HepG2 (cell line): ENCODE measurements around the gene SRCIN1. TPM values are rescaled to one million over a fixed set of nuclear protein-coding genes. Genes with fewer than 3 reads are reported as not detected.
A peak's percentile ranks its signal among the peaks of the same experiment; 100 is the strongest.

ENCODE experiments used
- ARHGAP35 ChIP-seq: sonication (generic); formaldehyde crosslinking; IDR thresholded peaks from 2 replicates; pipeline ENCODE4 v1.9.0; 2022; ENCODE audit warnings: mild to moderate bottlenecking, inconsistent platforms, moderate library complexity, missing genetic modification reagents, borderline replicate concordance
- FOSL1 ChIP-seq: sonication (generic); formaldehyde crosslinking; IDR thresholded peaks from 2 replicates; pipeline ENCODE4 v1.9.0; 2021; ENCODE audit warnings: missing genetic modification reagents, borderline replicate concordance
- GATAD1 ChIP-seq: IDR thresholded peaks from 2 replicates; pipeline ENCODE4 v1.6.1; 2016; ENCODE audit warnings: missing genetic modification reagents, missing compliant biosample characterization
- GTF2F1 ChIP-seq: fragments of 150-350 bp; IDR thresholded peaks from 2 replicates; pipeline ENCODE4 v1.6.1; 2014; ENCODE audit warnings: low read length
- GZF1 ChIP-seq: sonication (generic); formaldehyde crosslinking; IDR thresholded peaks from 2 replicates; pipeline ENCODE4 v1.5.1; 2020; ENCODE audit warnings: mild to moderate bottlenecking, missing genetic modification reagents
- KDM1A ChIP-seq: IDR thresholded peaks from 2 replicates; pipeline ENCODE4 v1.6.1; 2016; ENCODE audit warnings: missing compliant biosample characterization
- NFYC ChIP-seq: IDR thresholded peaks from 2 replicates; pipeline ENCODE4 v1.6.1; 2016; ENCODE audit warnings: missing genetic modification reagents, missing compliant biosample characterization
- PCBP2 ChIP-seq: fragments of 200-400 bp; formaldehyde crosslinking; optimal IDR thresholded peaks from 2 replicates; pipeline ENCODE3; 2018; ENCODE audit warnings: low read length, low read depth; ENCODE audit not compliant: poor library complexity, severe bottlenecking
- PHF21A ChIP-seq: sonication (generic); formaldehyde crosslinking; IDR thresholded peaks from 2 replicates; pipeline ENCODE4 v1.5.0; 2020; ENCODE audit warnings: mild to moderate bottlenecking, missing genetic modification reagents
- RXRA ChIP-seq: sonication (generic); formaldehyde crosslinking; IDR thresholded peaks from 2 replicates; pipeline ENCODE4 v1.5.1; 2020; ENCODE audit warnings: missing genetic modification reagents
- SIX4 ChIP-seq: sonication (generic); formaldehyde crosslinking; IDR thresholded peaks from 2 replicates; pipeline ENCODE4 v1.4.0; 2020; ENCODE audit warnings: missing genetic modification reagents
- SP2 ChIP-seq: sonication (generic); formaldehyde crosslinking; IDR thresholded peaks from 2 replicates; pipeline ENCODE4 v1.5.1; 2020; ENCODE audit warnings: mild to moderate bottlenecking, missing genetic modification reagents
- TOE1 ChIP-seq: sonication (generic); formaldehyde crosslinking; IDR thresholded peaks from 2 replicates; pipeline ENCODE4 v1.4.0; 2020; ENCODE audit warnings: mild to moderate bottlenecking, missing genetic modification reagents
- ZBTB42 ChIP-seq: sonication (generic); formaldehyde crosslinking; IDR thresholded peaks from 2 replicates; pipeline ENCODE4 v1.5.0; 2020; ENCODE audit warnings: mild to moderate bottlenecking, missing genetic modification reagents
- ZC3H13 ChIP-seq: sonication (generic); formaldehyde crosslinking; IDR thresholded peaks from 2 replicates; pipeline ENCODE4 v1.8.1; 2023; ENCODE audit warnings: mild to moderate bottlenecking, missing genetic modification reagents, moderate library complexity
- ZNF136 ChIP-seq: sonication (generic); formaldehyde crosslinking; IDR thresholded peaks from 2 replicates; pipeline ENCODE4 v1.8.1; 2022; ENCODE audit warnings: low read depth, mild to moderate bottlenecking, moderate library complexity, missing genetic modification reagents
- ZNF205 ChIP-seq: IDR thresholded peaks from 2 replicates; pipeline ENCODE4 v1.6.1; 2018; ENCODE audit warnings: missing biosample characterization, missing genetic modification reagents
- ZNF256 ChIP-seq: sonication (generic); formaldehyde crosslinking; conservative IDR thresholded peaks from 2 replicates; pipeline ENCODE4 v1.4.0; 2020; ENCODE audit warnings: missing genetic modification reagents
- ZNF331 ChIP-seq: sonication (generic); formaldehyde crosslinking; IDR thresholded peaks from 2 replicates; pipeline ENCODE4 v1.4.0; 2020; ENCODE audit warnings: missing genetic modification reagents
- ZNF354B ChIP-seq: sonication (generic); formaldehyde crosslinking; IDR thresholded peaks from 2 replicates; pipeline ENCODE4 v1.8.0; 2022; ENCODE audit warnings: mild to moderate bottlenecking, missing genetic modification reagents
- ZNF776 ChIP-seq: sonication (generic); formaldehyde crosslinking; IDR thresholded peaks from 2 replicates; pipeline ENCODE4 v1.4.0; 2020; ENCODE audit warnings: mild to moderate bottlenecking, missing genetic modification reagents
- ZNF850 ChIP-seq: sonication (generic); formaldehyde crosslinking; conservative IDR thresholded peaks from 2 replicates; pipeline ENCODE4 v1.9.0; 2021; ENCODE audit warnings: mild to moderate bottlenecking, missing genetic modification reagents
- polyA plus RNA-seq, 8 experiments: library from polyadenylated mRNA; depleted of rRNA in 3 of 8; stranded (reverse) in 7 of 8; unstranded in 1 of 8; fragments of >200 nt; fragmentation: Illumina TruSeq in 4 of 8; extraction: Trizol in 4 of 8; gene quantifications; 2 replicates each; pipeline versions ENCODE4 v1.2.1 to v1.2.3, GENCODE V29; 2011 to 2016; ENCODE audit warnings: low read depth in 4 of 8, missing spikeins in 1 of 8, mixed read lengths in 1 of 8; ENCODE audit not compliant: insufficient read depth in 1 of 8
- total RNA-seq, 5 experiments: library from RNA; depleted of rRNA; stranded (reverse); fragments of >200 nt; fragmentation: Illumina TruSeq; extraction: Trizol; gene quantifications; 2 replicates each; pipeline ENCODE4 v1.2.3, GENCODE V29; 2016; ENCODE audit warnings: low read depth in 1 of 5
- TF ChIP-seq, protein P1 (sequence below): sonication (generic); formaldehyde crosslinking; conservative IDR thresholded peaks from 2 replicates; pipeline ENCODE4 v1.4.0; 2020; ENCODE audit warnings: missing genetic modification reagents
- TF ChIP-seq, protein P2 (sequence below): fragments of 450-650 bp; IDR thresholded peaks from 2 replicates; pipeline ENCODE4 v1.6.1; 2017
- TF ChIP-seq, protein P3 (sequence below): IDR thresholded peaks from 2 replicates; pipeline ENCODE4 v1.6.1; 2016; ENCODE audit warnings: low read depth, control low read depth
- TF ChIP-seq, protein P4 (sequence below): sonication (generic); formaldehyde crosslinking; IDR thresholded peaks from 2 replicates; pipeline ENCODE4 v1.5.0; 2020; ENCODE audit warnings: mild to moderate bottlenecking, low read depth, missing genetic modification reagents, borderline replicate concordance
- TF ChIP-seq, protein P5 (sequence below): sonication (generic); formaldehyde crosslinking; IDR thresholded peaks from 2 replicates; pipeline ENCODE4 v1.5.1; 2020; ENCODE audit warnings: missing genetic modification reagents, mild to moderate bottlenecking, borderline replicate concordance

Gene SRCIN1
- total and polyA plus RNA-seq, 2 of the 13 experiments (the other 11 are each of a cell fraction or from before 2014, with no cell fraction given) = 1.2 to 9.6 TPM

DNA sequence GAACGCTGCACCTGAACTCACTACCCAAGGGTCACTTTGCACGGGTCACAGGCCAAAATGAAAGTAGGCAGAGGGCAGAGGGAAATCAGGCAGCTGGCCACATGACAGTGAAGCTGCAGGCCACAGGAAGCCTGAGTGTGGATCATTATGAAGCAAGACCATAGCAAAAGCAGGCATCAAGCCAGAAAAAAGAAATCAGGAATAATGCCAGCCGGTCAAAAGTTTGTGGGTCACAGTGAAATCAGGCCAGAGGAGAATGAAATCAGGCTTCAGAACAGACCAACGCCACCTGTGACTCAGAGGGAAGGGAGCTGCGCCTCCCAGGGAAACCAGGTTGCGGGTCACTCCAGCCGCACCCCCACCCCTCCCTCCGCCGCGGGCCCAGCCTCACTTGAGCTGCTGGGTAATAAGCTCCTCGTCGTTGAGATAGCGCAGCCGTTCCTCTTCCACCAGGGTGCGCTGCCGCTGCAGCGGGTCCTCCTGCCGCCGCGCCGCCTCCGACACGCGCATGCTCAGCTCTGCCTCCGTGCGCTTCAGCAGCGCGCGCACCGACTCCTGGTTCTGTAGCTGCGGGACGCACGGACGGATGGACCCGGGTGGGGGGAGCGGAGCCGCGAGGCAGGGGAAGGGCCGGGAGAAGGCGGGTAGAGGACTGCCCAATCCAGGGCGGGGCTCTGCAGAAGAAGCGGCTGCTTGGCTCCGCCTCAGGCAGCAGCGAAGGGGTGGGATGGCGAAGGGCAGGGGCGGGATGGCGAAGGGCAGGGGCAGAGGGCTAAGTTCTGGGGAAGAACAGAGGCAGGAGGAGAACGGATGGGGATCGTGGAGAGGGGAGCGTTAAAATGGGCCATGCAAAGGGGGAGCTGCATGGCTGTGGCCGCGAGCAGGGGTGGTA is 47.7 kb downstream of the SRCIN1 start (continued):
- TF ChIP-seq, protein P1, sequence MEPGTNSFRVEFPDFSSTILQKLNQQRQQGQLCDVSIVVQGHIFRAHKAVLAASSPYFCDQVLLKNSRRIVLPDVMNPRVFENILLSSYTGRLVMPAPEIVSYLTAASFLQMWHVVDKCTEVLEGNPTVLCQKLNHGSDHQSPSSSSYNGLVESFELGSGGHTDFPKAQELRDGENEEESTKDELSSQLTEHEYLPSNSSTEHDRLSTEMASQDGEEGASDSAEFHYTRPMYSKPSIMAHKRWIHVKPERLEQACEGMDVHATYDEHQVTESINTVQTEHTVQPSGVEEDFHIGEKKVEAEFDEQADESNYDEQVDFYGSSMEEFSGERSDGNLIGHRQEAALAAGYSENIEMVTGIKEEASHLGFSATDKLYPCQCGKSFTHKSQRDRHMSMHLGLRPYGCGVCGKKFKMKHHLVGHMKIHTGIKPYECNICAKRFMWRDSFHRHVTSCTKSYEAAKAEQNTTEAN (CRISPR knock-in tag) = no peak
- TF ChIP-seq NFYC (CRISPR knock-in tag) (peak; percentile 44; the same call in 1 of the 2 replicates), TOE1 (CRISPR knock-in tag) (no peak), KDM1A (CRISPR knock-in tag) (no peak), SIX4 (CRISPR knock-in tag) (0 out of 2 replicates have a peak, but pooled peaks have one; percentile 10), SP2 (CRISPR knock-in tag) (no peak), ZC3H13 (CRISPR knock-in tag) (no peak), GTF2F1 (no peak), PHF21A (peak; percentile 54; the same call in 1 of the 2 replicates), PCBP2 (no peak), ZNF776 (CRISPR knock-in tag) (no peak), ZNF354B (CRISPR knock-in tag) (no peak), RXRA (CRISPR knock-in tag) (no peak; the same call in 1 of the 2 replicates), FOSL1 (CRISPR knock-in tag) (no peak), ARHGAP35 (no peak; the same call in none of the 2 replicates), GATAD1 (peak; percentile 69), ZNF205 (CRISPR knock-in tag) (no peak), ZNF850 (no peak), ZNF256 (CRISPR knock-in tag) (no peak), ZNF136 (CRISPR knock-in tag) (no peak), ZBTB42 (CRISPR knock-in tag) (no peak), ZNF331 (peak; percentile 70), GZF1 (CRISPR knock-in tag) (no peak)
- TF ChIP-seq, protein P2, sequence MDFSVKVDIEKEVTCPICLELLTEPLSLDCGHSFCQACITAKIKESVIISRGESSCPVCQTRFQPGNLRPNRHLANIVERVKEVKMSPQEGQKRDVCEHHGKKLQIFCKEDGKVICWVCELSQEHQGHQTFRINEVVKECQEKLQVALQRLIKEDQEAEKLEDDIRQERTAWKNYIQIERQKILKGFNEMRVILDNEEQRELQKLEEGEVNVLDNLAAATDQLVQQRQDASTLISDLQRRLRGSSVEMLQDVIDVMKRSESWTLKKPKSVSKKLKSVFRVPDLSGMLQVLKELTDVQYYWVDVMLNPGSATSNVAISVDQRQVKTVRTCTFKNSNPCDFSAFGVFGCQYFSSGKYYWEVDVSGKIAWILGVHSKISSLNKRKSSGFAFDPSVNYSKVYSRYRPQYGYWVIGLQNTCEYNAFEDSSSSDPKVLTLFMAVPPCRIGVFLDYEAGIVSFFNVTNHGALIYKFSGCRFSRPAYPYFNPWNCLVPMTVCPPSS = no peak
- TF ChIP-seq, protein P3, sequence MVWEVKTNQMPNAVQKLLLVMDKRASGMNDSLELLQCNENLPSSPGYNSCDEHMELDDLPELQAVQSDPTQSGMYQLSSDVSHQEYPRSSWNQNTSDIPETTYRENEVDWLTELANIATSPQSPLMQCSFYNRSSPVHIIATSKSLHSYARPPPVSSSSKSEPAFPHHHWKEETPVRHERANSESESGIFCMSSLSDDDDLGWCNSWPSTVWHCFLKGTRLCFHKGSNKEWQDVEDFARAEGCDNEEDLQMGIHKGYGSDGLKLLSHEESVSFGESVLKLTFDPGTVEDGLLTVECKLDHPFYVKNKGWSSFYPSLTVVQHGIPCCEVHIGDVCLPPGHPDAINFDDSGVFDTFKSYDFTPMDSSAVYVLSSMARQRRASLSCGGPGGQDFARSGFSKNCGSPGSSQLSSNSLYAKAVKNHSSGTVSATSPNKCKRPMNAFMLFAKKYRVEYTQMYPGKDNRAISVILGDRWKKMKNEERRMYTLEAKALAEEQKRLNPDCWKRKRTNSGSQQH = 0 out of 2 replicates have a peak, but pooled peaks have one; percentile 3
- TF ChIP-seq, protein P4, sequence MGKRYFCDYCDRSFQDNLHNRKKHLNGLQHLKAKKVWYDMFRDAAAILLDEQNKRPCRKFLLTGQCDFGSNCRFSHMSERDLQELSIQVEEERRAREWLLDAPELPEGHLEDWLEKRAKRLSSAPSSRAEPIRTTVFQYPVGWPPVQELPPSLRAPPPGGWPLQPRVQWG = no peak
- TF ChIP-seq, protein P5, sequence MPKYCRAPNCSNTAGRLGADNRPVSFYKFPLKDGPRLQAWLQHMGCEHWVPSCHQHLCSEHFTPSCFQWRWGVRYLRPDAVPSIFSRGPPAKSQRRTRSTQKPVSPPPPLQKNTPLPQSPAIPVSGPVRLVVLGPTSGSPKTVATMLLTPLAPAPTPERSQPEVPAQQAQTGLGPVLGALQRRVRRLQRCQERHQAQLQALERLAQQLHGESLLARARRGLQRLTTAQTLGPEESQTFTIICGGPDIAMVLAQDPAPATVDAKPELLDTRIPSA (CRISPR knock-in tag) = no peak
